Breast epithelium (tissue), 4 donors: Measurements from ENCODE around the gene AKT1S1. TPM values are rescaled to one million over a fixed set of nuclear protein-coding genes. Genes with fewer than 3 reads are reported as not detected.

Source experiments
- DNase-seq, 2 donors: peaks; one replicate each; pipeline ENCODE4 v3.0.0-alpha.2; 2019; ENCODE audit warnings: low spot score in 2 of 2
- H3K27ac ChIP-seq, 2 donors: fragments of 200-600 bp; sonication (generic) in 1 of 2; one replicate each; pipeline ENCODE4 v1.5.1; 2016 to 2019; ENCODE audit warnings: mild to moderate bottlenecking in 1 of 2
- H3K27me3 ChIP-seq, 2 donors: fragments of 200-600 bp; sonication (generic) in 1 of 2; one replicate each; pipeline versions ENCODE4 v1.5.1 to v1.6.0; 2017 to 2019; ENCODE audit warnings: control low read depth in 1 of 2, mild to moderate bottlenecking in 1 of 2
- H3K36me3 ChIP-seq: fragments of 200-600 bp; one replicate; pipeline ENCODE4 v1.5.1; 2019
- H3K4me1 ChIP-seq, 2 donors: fragments of 200-600 bp; sonication (generic); one replicate each; pipeline ENCODE4 v1.5.1; 2016 to 2019; ENCODE audit warnings: control low read depth in 1 of 2
- H3K4me3 ChIP-seq, 3 donors: fragments of 200-600 bp; sonication (generic); 1 replicate in 2 of 3; 2 replicates in 1 of 3; pipeline ENCODE4 v1.5.1; 2016 to 2019; ENCODE audit warnings: mild to moderate bottlenecking in 3 of 3, moderate library complexity in 2 of 3
- H3K9me3 ChIP-seq, 2 donors: fragments of 200-600 bp; sonication (generic) in 1 of 2; one replicate each; pipeline ENCODE4 v1.5.1; 2016 to 2019; ENCODE audit warnings: control low read depth in 1 of 2
- POLR2A ChIP-seq: fragments of 450-650 bp; IDR thresholded peaks from one replicate; pipeline ENCODE4 v1.6.1; 2016; ENCODE audit warnings: antibody characterized with exemption, mild to moderate bottlenecking, moderate library complexity
- POLR2AphosphoS5 ChIP-seq, 3 donors: sonication (generic); formaldehyde crosslinking; IDR thresholded peaks; one replicate each; pipeline ENCODE4 v1.6.1; 2017; ENCODE audit warnings: antibody characterized with exemption in 3 of 3
- intact Hi-C: fragments of 100-400 bp; cut with DNase I; formaldehyde crosslinking; loops from one replicate; pipeline ENCODE4 v1.15.1; 2023; ENCODE audit warnings: low total_unique reads
- total RNA-seq, 3 donors: library from RNA; depleted of rRNA; stranded (reverse); fragments of >200 nt; gene quantifications; one replicate each; pipeline ENCODE4 v1.1.0, GENCODE V29; 2016
- TF ChIP-seq, protein P1 (sequence below), 3 donors: fragments of 450-650 bp; IDR thresholded peaks; one replicate each; pipeline ENCODE4 v1.5.1; 2016 to 2017; ENCODE audit warnings: antibody characterized with exemption in 3 of 3, mild to moderate bottlenecking in 3 of 3, moderate library complexity in 3 of 3

The AKT1S1 gene
- total RNA-seq, 3 donors from 2014 or later, result 11.9 to 13.8 (median 12.5) TPM

DNA sequence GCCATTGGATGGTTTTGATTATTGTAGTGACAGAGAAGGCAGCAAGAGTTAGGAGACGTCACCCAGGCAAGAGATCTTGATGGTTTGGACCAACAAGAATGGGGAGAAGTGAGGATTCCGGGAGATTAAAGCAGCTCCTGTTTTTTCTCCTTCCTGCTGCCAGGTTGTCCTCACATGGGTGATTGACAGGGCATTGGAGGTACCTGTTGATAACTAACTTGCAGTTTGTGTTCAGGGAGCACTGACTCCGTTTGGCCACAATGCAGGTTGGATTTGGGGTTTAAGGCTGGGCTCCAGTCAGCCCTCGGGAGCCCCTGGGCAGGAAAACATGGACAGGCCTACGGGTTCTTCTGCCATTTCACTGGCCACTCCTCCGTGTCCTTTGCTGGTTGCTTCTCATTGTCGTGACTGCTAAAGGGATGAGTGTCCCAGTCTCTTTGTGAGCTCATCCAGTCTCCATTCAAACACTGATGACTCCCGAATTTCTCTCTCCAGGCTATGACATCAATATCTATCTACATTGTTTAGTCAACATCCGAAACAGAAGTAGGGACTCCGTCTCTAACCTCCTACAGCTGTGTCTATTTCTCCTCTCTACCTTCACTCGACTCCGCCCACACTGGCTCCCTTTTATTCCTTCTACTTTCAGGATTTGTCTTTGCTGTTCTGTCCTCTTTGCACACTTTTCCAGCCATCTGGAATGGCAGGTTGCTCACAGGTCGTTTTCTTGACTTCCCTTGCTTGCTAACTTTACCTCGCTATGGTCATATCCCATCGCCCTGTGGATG lies 27.5 kb downstream of the AKT1S1 start:
- Histone ChIP-seq H3K4me1 (peaks cover 0 to 9% of the 10 kb centered on the region in 2 donors), H3K36me3 (no peaks in the 10 kb centered on the region), H3K27ac (peak overlapping the region; percentile 98 to 100), H3K27me3 (no peaks in the 10 kb centered on the region), H3K9me3 (no peaks in the 10 kb centered on the region), H3K4me3 (peak overlapping the region; percentile 71 to 93 (median 83))
- no peak for DNase-seq
- TF ChIP-seq POLR2A (no peak), POLR2AphosphoS5 (IDR thresholded peaks at IDR 0.05) (no peak)
- TF ChIP-seq, protein P1, sequence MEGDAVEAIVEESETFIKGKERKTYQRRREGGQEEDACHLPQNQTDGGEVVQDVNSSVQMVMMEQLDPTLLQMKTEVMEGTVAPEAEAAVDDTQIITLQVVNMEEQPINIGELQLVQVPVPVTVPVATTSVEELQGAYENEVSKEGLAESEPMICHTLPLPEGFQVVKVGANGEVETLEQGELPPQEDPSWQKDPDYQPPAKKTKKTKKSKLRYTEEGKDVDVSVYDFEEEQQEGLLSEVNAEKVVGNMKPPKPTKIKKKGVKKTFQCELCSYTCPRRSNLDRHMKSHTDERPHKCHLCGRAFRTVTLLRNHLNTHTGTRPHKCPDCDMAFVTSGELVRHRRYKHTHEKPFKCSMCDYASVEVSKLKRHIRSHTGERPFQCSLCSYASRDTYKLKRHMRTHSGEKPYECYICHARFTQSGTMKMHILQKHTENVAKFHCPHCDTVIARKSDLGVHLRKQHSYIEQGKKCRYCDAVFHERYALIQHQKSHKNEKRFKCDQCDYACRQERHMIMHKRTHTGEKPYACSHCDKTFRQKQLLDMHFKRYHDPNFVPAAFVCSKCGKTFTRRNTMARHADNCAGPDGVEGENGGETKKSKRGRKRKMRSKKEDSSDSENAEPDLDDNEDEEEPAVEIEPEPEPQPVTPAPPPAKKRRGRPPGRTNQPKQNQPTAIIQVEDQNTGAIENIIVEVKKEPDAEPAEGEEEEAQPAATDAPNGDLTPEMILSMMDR (IDR thresholded peaks at IDR 0.05), result no peak
- intact Hi-C loops, result no loop called here

DNA sequence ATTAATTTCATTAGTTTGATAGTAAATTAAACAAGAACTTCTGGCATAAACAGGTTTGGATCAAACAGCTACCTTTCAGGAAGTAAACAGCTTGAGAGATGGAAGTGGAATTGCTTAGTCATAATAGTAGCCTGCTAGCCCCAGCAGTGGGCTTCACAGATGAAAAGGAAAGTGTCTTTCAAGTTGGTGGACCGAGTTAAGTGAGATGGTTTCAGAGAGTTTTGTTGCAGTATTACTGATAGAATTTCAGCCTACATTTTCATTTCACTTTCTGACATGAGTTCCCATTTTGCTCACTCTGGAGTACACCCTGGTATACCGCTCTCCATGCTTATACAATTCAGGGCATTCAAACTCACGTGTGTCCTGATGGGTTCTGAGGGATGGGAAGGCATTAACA lies 28.2 kb downstream of the AKT1S1 start:
- Histone ChIP-seq H3K27me3 (no peaks in the 10 kb centered on the region), H3K9me3 (no peaks in the 10 kb centered on the region), H3K36me3 (no peaks in the 10 kb centered on the region), H3K4me1 (peaks cover 0 to 9% of the 10 kb centered on the region in 2 donors), H3K4me3 (no peak overlapping the region), H3K27ac (no peak overlapping the region)
- DNase-seq, result no peak
- TF ChIP-seq POLR2A (no peak), POLR2AphosphoS5 (IDR thresholded peaks at IDR 0.05) (no peak)
- TF ChIP-seq, protein P1 (IDR thresholded peaks at IDR 0.05), result no peak
- intact Hi-C loops, result no loop called here

DNA sequence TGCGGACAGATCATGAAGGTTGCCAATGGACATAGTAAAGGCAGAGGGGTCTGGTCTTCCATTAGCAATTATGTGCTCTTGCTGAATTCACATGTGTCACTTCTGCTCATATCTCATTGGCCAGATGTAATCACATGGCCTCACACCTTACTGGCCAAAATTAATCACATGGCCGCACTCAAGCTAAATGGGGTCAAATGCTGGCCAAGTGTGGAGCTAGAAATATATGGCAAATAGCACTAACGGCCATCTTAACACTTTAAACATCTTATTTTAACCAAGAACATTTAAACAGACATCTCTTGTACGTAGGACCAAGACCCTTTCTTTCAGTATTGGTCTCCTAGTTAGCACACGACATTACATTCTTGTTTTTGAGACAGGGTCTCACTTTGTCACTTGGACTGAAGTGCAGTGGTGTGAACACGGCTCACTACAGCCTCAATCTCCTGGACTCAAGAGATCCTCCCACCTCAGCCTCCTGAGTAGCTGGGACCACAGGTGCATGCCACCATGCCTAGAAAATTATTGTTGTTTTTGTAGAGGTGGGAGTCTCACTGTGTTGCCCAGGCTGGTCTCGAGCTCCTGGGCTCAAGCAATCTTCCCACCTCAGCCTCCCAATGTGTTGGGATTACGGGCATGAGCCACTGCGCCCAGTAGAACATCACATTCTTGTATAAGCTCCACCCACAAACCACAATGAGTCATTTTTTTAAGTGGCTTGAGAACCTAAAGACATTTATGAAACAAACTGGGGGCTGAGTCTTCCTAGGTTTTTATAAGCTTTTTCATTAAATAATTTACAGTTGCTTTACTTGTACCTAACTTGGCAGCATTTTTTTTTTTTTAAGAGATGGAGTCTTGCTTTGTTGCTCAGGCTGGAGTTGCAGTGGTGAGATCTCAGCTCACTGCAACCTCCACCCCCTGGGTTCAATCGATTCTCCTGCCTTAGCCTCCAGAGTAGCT lies 29.1 kb downstream of the AKT1S1 start:
- H3K4me3 ChIP-seq, result no peak overlapping the region
- intact Hi-C loops, result no loop called here
- no peaks in the 10 kb centered on the region for H3K36me3 ChIP-seq
- no peak for DNase-seq
- H3K9me3 ChIP-seq, result no peaks in the 10 kb centered on the region
- H3K27me3 ChIP-seq, result no peaks in the 10 kb centered on the region
- H3K4me1 ChIP-seq, result peaks cover 0 to 9% of the 10 kb centered on the region in 2 donors
- no peak overlapping the region for H3K27ac ChIP-seq
- TF ChIP-seq, protein P1 (IDR thresholded peaks at IDR 0.05), result no peak
- TF ChIP-seq POLR2AphosphoS5 (IDR thresholded peaks at IDR 0.05) (no peak), POLR2A (no peak)

- no peaks in the 10 kb centered on the region for H3K36me3 ChIP-seq
- H3K27ac ChIP-seq, result no peak overlapping the region
- DNase-seq, result no peak
- intact Hi-C loops, result no loop called here
- no peak for TF ChIP-seq POLR2A
- TF ChIP-seq, protein P1 (IDR thresholded peaks at IDR 0.05), result no peak
- no peak for TF ChIP-seq POLR2AphosphoS5 (IDR thresholded peaks at IDR 0.05)
- no peaks in the 10 kb centered on the region for H3K4me1 ChIP-seq
- H3K4me3 ChIP-seq, result no peak overlapping the region
- H3K27me3 ChIP-seq, result no peaks in the 10 kb centered on the region
- no peaks in the 10 kb centered on the region for H3K9me3 ChIP-seq
Observed at GRCh38 chr19:49846408-49846807, 30.7 kb downstream of the AKT1S1 start.
